Heart left ventricle (tissue), 16 donors: Measurements from ENCODE around the gene P2RY14. TPM values are rescaled to one million over a fixed set of nuclear protein-coding genes. Genes with fewer than 3 reads are reported as not detected.
A peak's percentile ranks its signal among the peaks of the same experiment; 100 is the strongest.

Experiments used
- ATAC-seq, 4 donors: fragments of 200-7000 bp; cut with Tn5 transposase; one replicate each; pipeline ENCODE4 v1.9.1; 2020 to 2022; ENCODE audit warnings: moderate library complexity in 4 of 4, mild to moderate bottlenecking in 3 of 4, moderate number of reproducible peaks in 1 of 4
- DNase-seq, 5 donors: peaks; one replicate each; pipeline ENCODE4 v3.0.0-alpha.2; 2020
- H3K27ac ChIP-seq, 12 donors: fragments of 200-600 bp; sonication (generic) in 4 of 12; one replicate each; pipeline versions ENCODE4 v1.5.0 to v1.8.0; 2016 to 2022; ENCODE audit warnings: mild to moderate bottlenecking in 2 of 12
- H3K27me3 ChIP-seq, 9 donors: fragments of 200-600 bp; sonication (generic) in 2 of 9; one replicate each; pipeline versions ENCODE4 v1.5.1 to v1.8.0; 2016 to 2022; ENCODE audit warnings: mild to moderate bottlenecking in 3 of 9
- H3K36me3 ChIP-seq, 9 donors: fragments of 200-600 bp; sonication (generic) in 2 of 9; one replicate each; pipeline versions ENCODE4 v1.5.0 to v1.8.0; 2018 to 2022; ENCODE audit warnings: mild to moderate bottlenecking in 2 of 9
- H3K4me1 ChIP-seq, 12 donors: fragments of 200-600 bp; sonication (generic) in 4 of 12; one replicate each; pipeline versions ENCODE4 v1.5.0 to v1.8.0; 2016 to 2022; ENCODE audit warnings: mild to moderate bottlenecking in 3 of 12
- H3K4me3 ChIP-seq, 12 donors: fragments of 200-600 bp; sonication (generic) in 4 of 12; one replicate each; pipeline versions ENCODE4 v1.5.0 to v1.8.0; 2017 to 2022; ENCODE audit warnings: mild to moderate bottlenecking in 9 of 12, moderate library complexity in 4 of 12
- H3K9me3 ChIP-seq, 12 donors: fragments of 200-600 bp; sonication (generic) in 4 of 12; one replicate each; pipeline versions ENCODE4 v1.5.0 to v1.8.0; 2016 to 2022; ENCODE audit warnings: mild to moderate bottlenecking in 1 of 12
- CTCF ChIP-seq, 12 donors: fragments of 200-600 bp; sonication (generic) in 4 of 12; IDR thresholded peaks; one replicate each; pipeline versions ENCODE4 v1.5.0 to v1.8.0; 2018 to 2022; ENCODE audit warnings: antibody characterized with exemption in 12 of 12, mild to moderate bottlenecking in 5 of 12
- POLR2A ChIP-seq, 2 donors: fragments of 450-650 bp; IDR thresholded peaks; one replicate each; pipeline ENCODE4 v1.6.1; 2017; ENCODE audit warnings: antibody characterized with exemption in 2 of 2, mild to moderate bottlenecking in 2 of 2, moderate library complexity in 2 of 2
- WGBS, 4 donors: extraction: QIAGEN DNeasy Blood & Tissue Kit in 2 of 4; methylation state at CpG; one replicate each; pipeline versions ENCODE4 v1.1.5 to v1.1.7; 2013 to 2018; 5-methylcytosine and 5-hydroxymethylcytosine counted together
- intact Hi-C, 10 donors: fragments of 100-400 bp; cut with DNase I; formaldehyde crosslinking; loops; one replicate each; pipeline versions ENCODE4 v1.11.1 to v1.14.2; 2022
- polyA plus RNA-seq, 2 donors: library from polyadenylated mRNA; stranded (reverse); fragments of 200-250 nt; gene quantifications; one replicate each; pipeline ENCODE4 v1.2.3, GENCODE V29; 2013
- total RNA-seq, 9 donors: library from RNA; depleted of rRNA in 2 of 9; stranded (reverse); fragments of >200 nt in 2 of 9; fragmentation: NEBNext Ultra II Directional in 3 of 9; extraction: Animal tissue kit (Norgen Biotek cat#: 25700) in 3 of 9; gene quantifications; one replicate each; pipeline versions ENCODE4 v1.1.0 to v1.2.4, GENCODE V29; 2016 to 2023
- donor health status: ischemic (EF 13 %, LVEDD 7.1; RV severe dilation, severe dysfunction).
- donor health status: healthy with polysubstance abuse.
- donor health status: DM: no; HTN: yes; CAD: no.
- donor health status: DM: no; HTN: no; CAD: no.
- donor health status: ischemic (EF 25% LVEDD 6.9; RV normal size, moderate dysfunction).
- donor health status: ischemic (EF 25% LVEDD 5.7; RV mildly dilated, moderate dysfunction).
- donor health status: healthy.
- donor health status: DM: yes; HTN: yes; CAD: no.
- donor health status: ischemic (EF 35%, LVEDD 5.7; RV mildly dilated, moderate dysfunction).
- donor health status: nonischemic (EF 11% LVEDD 7.7; RV severe dilation, severe dysfunction).
- donor health status: DM: yes; HTN: yes; CAD: no.
- donor health status: PGD.
- donor health status: ischemic (EF 29% LVEDD 5.4; RV normal size, mild dysfunction).
- donor health status: nonischemic (EF 23%, LVEDD 6.1; RV moderate dilation, normal function).

P2RY14 gene
- total and polyA plus RNA-seq, 11 donors = 0.75 to 8.4 (median 3.2) TPM

GRCh38 chr3:151275091-151275490 is 3.3 kb downstream of the P2RY14 start:
- no peak for ATAC-seq
- no peaks in the 10 kb centered on the region for H3K36me3 ChIP-seq
- H3K4me1 ChIP-seq = peaks cover 0 to 55% (median 0%) of the 10 kb centered on the region in 12 donors
- DNase-seq = no peak
- no peaks in the 10 kb centered on the region for H3K9me3 ChIP-seq
- peak overlapping the region in 2 of 12 donors; percentile 5 to 42 for H3K4me3 ChIP-seq
- TF ChIP-seq POLR2A (IDR thresholded peaks at IDR 0.05) (no peak), CTCF (IDR thresholded peaks at IDR 0.05) (no peak)
- H3K27ac ChIP-seq = peak overlapping the region in 4 of 12 donors; percentile 2 to 51 (median 12)
- WGBS, 4 donors = 63 to 67% (median 65%) methylated on average over 5 of the region's 5 CpGs
- intact Hi-C loops = no loop called here
- no peaks in the 10 kb centered on the region for H3K27me3 ChIP-seq

- Histone ChIP-seq H3K4me1 (peaks cover 0 to 54% (median 2%) of the 10 kb centered on the region in 12 donors), H3K36me3 (no peaks in the 10 kb centered on the region), H3K27me3 (no peaks in the 10 kb centered on the region), H3K4me3 (peak overlapping the region in 1 of 12 donors; percentile 3), H3K9me3 (no peaks in the 10 kb centered on the region), H3K27ac (peak overlapping the region in 8 of 12 donors; percentile 6 to 79 (median 31))
- intact Hi-C loops = no loop called here
- TF ChIP-seq POLR2A (IDR thresholded peaks at IDR 0.05) (no peak), CTCF (IDR thresholded peaks at IDR 0.05) (no peak)
- no peak for ATAC-seq
- WGBS, 4 donors = 46 to 61% (median 46%) methylated on average over 5 of the region's 5 CpGs
- no peak for DNase-seq
Observed at GRCh38 chr3:151269631-151270030, 8.7 kb downstream of the P2RY14 start.

- no peaks in the 10 kb centered on the region for H3K9me3 ChIP-seq
- no peaks in the 10 kb centered on the region for H3K36me3 ChIP-seq
- H3K27me3 ChIP-seq = no peaks in the 10 kb centered on the region
- no peak overlapping the region for H3K4me3 ChIP-seq
- peak overlapping the region in 7 of 12 donors; percentile 9 to 79 (median 33) for H3K27ac ChIP-seq
- intact Hi-C loops = no loop called here
- H3K4me1 ChIP-seq = peaks cover 0 to 61% (median 4%) of the 10 kb centered on the region in 12 donors
- DNase-seq (no peak), ATAC-seq (no peak)
- TF ChIP-seq CTCF (IDR thresholded peaks at IDR 0.05) (no peak), POLR2A (IDR thresholded peaks at IDR 0.05) (no peak)
- 85 to 93% (median 91%) methylated on average over 11 of the region's 11 CpGs for WGBS, 4 donors
Observed at GRCh38 chr3:151268267-151269235, 9.8 kb downstream of the P2RY14 start.

GRCh38 chr3:151267066-151267465 is 11.3 kb downstream of the P2RY14 start:
- Histone ChIP-seq H3K4me1 (peaks cover 0 to 68% (median 4%) of the 10 kb centered on the region in 12 donors), H3K27ac (peak overlapping the region in 8 of 12 donors; percentile 1 to 79 (median 16)), H3K27me3 (no peaks in the 10 kb centered on the region), H3K4me3 (no peak overlapping the region), H3K9me3 (no peaks in the 10 kb centered on the region), H3K36me3 (no peaks in the 10 kb centered on the region)
- intact Hi-C loops = no loop called here
- DNase-seq = no peak
- no peak for ATAC-seq
- WGBS, 4 donors = 89 to 100% (median 95%) methylated on average over 1 of the region's 1 CpG
- TF ChIP-seq POLR2A (IDR thresholded peaks at IDR 0.05) = no peak
- TF ChIP-seq CTCF (IDR thresholded peaks at IDR 0.05) = no peak
